Measurements from ENCODE around the gene NBL1. TPM values are rescaled to one million over a fixed set of nuclear protein-coding genes. Genes with fewer than 3 reads are reported as not detected.
A peak's percentile ranks its signal among the peaks of the same experiment; 100 is the strongest.

NBL1 gene
- polyA plus RNA-seq, 1 experiment: 171 TPM

DNA sequence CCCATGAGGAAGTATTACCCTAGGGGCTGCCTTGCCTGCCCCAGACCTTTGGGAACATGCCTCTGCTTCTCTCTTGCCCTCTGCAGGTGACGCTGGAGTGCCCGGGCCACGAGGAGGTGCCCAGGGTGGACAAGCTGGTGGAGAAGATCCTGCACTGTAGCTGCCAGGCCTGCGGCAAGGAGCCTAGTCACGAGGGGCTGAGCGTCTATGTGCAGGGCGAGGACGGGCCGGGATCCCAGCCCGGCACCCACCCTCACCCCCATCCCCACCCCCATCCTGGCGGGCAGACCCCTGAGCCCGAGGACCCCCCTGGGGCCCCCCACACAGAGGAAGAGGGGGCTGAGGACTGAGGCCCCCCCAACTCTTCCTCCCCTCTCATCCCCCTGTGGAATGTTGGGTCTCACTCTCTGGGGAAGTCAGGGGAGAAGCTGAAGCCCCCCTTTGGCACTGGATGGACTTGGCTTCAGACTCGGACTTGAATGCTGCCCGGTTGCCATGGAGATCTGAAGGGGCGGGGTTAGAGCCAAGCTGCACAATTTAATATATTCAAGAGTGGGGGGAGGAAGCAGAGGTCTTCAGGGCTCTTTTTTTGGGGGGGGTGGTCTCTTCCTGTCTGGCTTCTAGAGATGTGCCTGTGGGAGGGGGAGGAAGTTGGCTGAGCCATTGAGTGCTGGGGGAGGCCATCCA lies 12.8 kb downstream of the NBL1 start:
- no peak for DNase-seq (ENCODE audit: low read depth)
- ChIA-PET POLR2A (interaction anchor here (0.7 kb wide), 1 partner anchor 220 kb away, joined by 4 read pairs; no protein-coding TSS in a partner anchor), CTCF (interaction anchor here (0.6 to 1.4 kb wide), 4 partner anchors 11 to 283 kb away, joined by 3 to 5 read pairs (median 4); no protein-coding TSS in a partner anchor)
- Histone ChIP-seq H3K27me3 (ENCODE audit: control insufficient read depth, insufficient read depth, low read length) (no peaks in the 10 kb centered on the region), H3K36me3 (ENCODE audit: control insufficient read depth, insufficient read depth, low read length) (peaks cover 25% of the 10 kb centered on the region), H3K4me3 (ENCODE audit: low read depth, low read length) (no peak overlapping the region)
- TF ChIP-seq, protein P1, sequence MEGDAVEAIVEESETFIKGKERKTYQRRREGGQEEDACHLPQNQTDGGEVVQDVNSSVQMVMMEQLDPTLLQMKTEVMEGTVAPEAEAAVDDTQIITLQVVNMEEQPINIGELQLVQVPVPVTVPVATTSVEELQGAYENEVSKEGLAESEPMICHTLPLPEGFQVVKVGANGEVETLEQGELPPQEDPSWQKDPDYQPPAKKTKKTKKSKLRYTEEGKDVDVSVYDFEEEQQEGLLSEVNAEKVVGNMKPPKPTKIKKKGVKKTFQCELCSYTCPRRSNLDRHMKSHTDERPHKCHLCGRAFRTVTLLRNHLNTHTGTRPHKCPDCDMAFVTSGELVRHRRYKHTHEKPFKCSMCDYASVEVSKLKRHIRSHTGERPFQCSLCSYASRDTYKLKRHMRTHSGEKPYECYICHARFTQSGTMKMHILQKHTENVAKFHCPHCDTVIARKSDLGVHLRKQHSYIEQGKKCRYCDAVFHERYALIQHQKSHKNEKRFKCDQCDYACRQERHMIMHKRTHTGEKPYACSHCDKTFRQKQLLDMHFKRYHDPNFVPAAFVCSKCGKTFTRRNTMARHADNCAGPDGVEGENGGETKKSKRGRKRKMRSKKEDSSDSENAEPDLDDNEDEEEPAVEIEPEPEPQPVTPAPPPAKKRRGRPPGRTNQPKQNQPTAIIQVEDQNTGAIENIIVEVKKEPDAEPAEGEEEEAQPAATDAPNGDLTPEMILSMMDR (IDR thresholded peaks at IDR 0.05; ENCODE audit: insufficient read depth, low read depth, low read length): no peak

DNA sequence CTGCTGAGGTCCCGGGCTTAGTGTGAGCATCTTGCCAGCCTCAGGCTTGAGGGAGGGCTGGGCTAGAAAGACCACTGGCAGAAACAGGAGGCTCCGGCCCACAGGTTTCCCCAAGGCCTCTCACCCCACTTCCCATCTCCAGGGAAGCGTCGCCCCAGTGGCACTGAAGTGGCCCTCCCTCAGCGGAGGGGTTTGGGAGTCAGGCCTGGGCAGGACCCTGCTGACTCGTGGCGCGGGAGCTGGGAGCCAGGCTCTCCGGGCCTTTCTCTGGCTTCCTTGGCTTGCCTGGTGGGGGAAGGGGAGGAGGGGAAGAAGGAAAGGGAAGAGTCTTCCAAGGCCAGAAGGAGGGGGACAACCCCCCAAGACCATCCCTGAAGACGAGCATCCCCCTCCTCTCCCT lies 13.4 kb downstream of the NBL1 start:
- CTCF ChIA-PET: interaction anchor here (1.4 kb wide), 1 partner anchor 12 kb away, joined by 3 read pairs; no protein-coding TSS in a partner anchor
- POLR2A ChIA-PET: no interaction called here
- Histone ChIP-seq H3K4me3 (ENCODE audit: low read depth, low read length) (no peak overlapping the region), H3K27me3 (ENCODE audit: control insufficient read depth, insufficient read depth, low read length) (no peaks in the 10 kb centered on the region), H3K36me3 (ENCODE audit: control insufficient read depth, insufficient read depth, low read length) (peaks cover 25% of the 10 kb centered on the region)
- no peak for DNase-seq (ENCODE audit: low read depth)
- TF ChIP-seq, protein P1 (IDR thresholded peaks at IDR 0.05; ENCODE audit: insufficient read depth, low read depth, low read length): no peak

DNA sequence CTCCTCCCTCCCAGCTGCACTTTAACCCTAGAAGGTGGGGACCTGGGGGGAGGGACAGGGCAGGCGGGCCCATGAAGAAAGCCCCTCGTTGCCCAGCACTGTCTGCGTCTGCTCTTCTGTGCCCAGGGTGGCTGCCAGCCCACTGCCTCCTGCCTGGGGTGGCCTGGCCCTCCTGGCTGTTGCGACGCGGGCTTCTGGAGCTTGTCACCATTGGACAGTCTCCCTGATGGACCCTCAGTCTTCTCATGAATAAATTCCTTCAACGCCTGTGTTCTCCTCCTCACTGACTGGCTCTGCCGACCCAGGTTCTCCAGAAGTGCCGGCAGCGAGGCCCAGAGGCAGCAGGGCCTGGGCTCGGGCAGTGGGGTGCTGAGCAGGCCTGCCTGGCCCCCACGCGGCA lies 14.1 kb downstream of the NBL1 start:
- no peak for DNase-seq (ENCODE audit: low read depth)
- H3K4me3 ChIP-seq (ENCODE audit: low read depth, low read length): no peak overlapping the region
- H3K36me3 ChIP-seq (ENCODE audit: control insufficient read depth, insufficient read depth, low read length): peaks cover 25% of the 10 kb centered on the region
- POLR2A ChIA-PET: no interaction called here
- H3K27me3 ChIP-seq (ENCODE audit: control insufficient read depth, insufficient read depth, low read length): peaks cover 3% of the 10 kb centered on the region
- TF ChIP-seq, protein P1 (IDR thresholded peaks at IDR 0.05; ENCODE audit: insufficient read depth, low read depth, low read length): no peak
- CTCF ChIA-PET: no interaction called here

DNA sequence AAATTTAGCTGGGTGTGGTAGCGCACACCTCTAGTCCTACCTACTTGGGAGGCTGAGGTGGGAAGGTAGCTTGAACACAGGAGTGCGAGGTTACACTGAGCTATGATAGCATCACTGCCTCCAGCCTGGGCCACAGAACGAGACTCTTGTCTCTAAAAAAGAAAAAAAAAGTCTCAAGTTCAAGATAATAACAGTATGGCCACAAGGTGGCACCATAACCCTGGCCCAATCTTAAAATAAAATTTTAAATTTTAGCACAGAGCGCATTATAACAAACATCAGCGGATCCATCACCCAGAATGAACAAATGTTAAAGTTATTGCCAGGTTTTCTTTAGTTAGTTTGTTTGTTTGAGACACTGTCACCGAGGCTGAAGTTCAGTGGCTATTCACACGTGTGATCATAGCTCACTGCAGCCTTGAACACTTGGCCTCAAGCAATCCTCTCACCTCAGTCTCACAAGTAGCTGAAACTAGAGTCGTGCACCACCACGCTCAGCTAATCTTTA lies 17.7 kb downstream of the NBL1 start:
- DNase-seq (ENCODE audit: low read depth): no peak
- TF ChIP-seq, protein P1 (IDR thresholded peaks at IDR 0.05; ENCODE audit: insufficient read depth, low read depth, low read length): peak; percentile 65
- Histone ChIP-seq H3K4me3 (ENCODE audit: low read depth, low read length) (no peak overlapping the region), H3K27me3 (ENCODE audit: control insufficient read depth, insufficient read depth, low read length) (peaks cover 21% of the 10 kb centered on the region), H3K36me3 (ENCODE audit: control insufficient read depth, insufficient read depth, low read length) (peaks cover 11% of the 10 kb centered on the region)
- ChIA-PET POLR2A (interaction anchor here (0.5 kb wide), 1 partner anchor 189 kb away, joined by 15 read pairs; no protein-coding TSS in a partner anchor), CTCF (interaction anchor here (0.6 to 5.7 kb wide), 27 partner anchors 7 to 491 kb away, joined by 3 to 162 read pairs (median 4); no protein-coding TSS in a partner anchor)

DNA sequence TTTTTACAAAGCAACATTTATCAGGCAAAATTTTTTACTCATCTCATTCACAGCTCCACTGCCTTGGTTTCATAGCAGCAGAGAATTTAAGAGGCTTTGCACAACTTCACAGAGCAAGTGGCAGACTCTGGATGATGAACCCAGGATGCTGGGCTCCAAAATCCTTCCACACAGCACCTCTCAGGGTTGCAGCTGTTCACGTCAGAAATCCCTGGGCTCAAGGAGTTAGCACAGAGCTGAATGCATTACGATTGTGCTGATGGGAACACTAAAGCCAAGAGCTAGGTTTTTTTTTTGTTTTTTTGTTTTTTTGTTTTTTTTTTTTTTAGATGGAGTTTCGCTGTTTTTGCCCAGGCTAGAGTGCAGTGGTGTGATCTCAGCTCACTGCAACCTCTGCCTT lies 18.2 kb downstream of the NBL1 start:
- DNase-seq (ENCODE audit: low read depth): no peak
- peaks cover 24% of the 10 kb centered on the region for H3K27me3 ChIP-seq (ENCODE audit: control insufficient read depth, insufficient read depth, low read length)
- CTCF ChIA-PET: interaction anchor here (0.6 to 5.7 kb wide), 27 partner anchors 9 to 490 kb away, joined by 3 to 162 read pairs (median 4); no protein-coding TSS in a partner anchor
- H3K36me3 ChIP-seq (ENCODE audit: control insufficient read depth, insufficient read depth, low read length): peaks cover 9% of the 10 kb centered on the region
- POLR2A ChIA-PET: no interaction called here
- TF ChIP-seq, protein P1 (IDR thresholded peaks at IDR 0.05; ENCODE audit: insufficient read depth, low read depth, low read length): no peak
- no peak overlapping the region for H3K4me3 ChIP-seq (ENCODE audit: low read depth, low read length)
